Neural cell (in vitro differentiated cells): ENCODE data around the gene ARMC9. TPM values are rescaled to one million over a fixed set of nuclear protein-coding genes. Genes with fewer than 3 reads are reported as not detected.

ENCODE experiments used
- H2AFZ ChIP-seq: fragments of 200-600, 300-800 bp; sonication (generic), shearing (Covaris generic); 2 replicates; pipeline ENCODE4 v1.6.0; 2014; ENCODE audit warnings: low read depth, mild to moderate bottlenecking, antibody characterized with exemption, low read length, moderate library complexity
- H3F3A ChIP-seq: fragments of 200-600 bp; shearing (Covaris generic); 2 replicates; pipeline ENCODE4 v1.6.1; 2016; ENCODE audit warnings: mild to moderate bottlenecking, moderate library complexity, mixed read lengths, antibody characterized with exemption, low read length; ENCODE audit not compliant: insufficient read depth, poor library complexity, severe bottlenecking
- H3K27ac ChIP-seq: fragments of 200-600, 300-800 bp; sonication (generic), shearing (Covaris generic); 2 replicates; pipeline ENCODE4 v1.5.1; 2014; ENCODE audit warnings: mild to moderate bottlenecking, low read length, moderate library complexity
- H3K27me3 ChIP-seq: fragments of 300-800, 200-600 bp; sonication (generic), shearing (Covaris generic); 2 replicates; pipeline ENCODE4 v1.6.0; 2014; ENCODE audit warnings: mild to moderate bottlenecking, low read depth, low read length, moderate library complexity; ENCODE audit not compliant: insufficient read depth
- H3K36me3 ChIP-seq: fragments of 300-800, 200-600 bp; sonication (generic), shearing (Covaris generic); 2 replicates; pipeline ENCODE4 v1.5.1; 2014; ENCODE audit warnings: mild to moderate bottlenecking, antibody characterized with exemption, low read length, moderate library complexity; ENCODE audit not compliant: insufficient read depth
- H3K4me2 ChIP-seq: fragments of 300-800, 200-600 bp; sonication (generic), shearing (Covaris generic); 2 replicates; pipeline ENCODE4 v1.6.0; 2014; ENCODE audit warnings: mild to moderate bottlenecking, low read length
- H3K4me3 ChIP-seq: fragments of 300-800, 200-600 bp; sonication (generic), shearing (Covaris generic); 2 replicates; pipeline ENCODE4 v1.5.1; 2014; ENCODE audit warnings: mild to moderate bottlenecking, low read length, moderate library complexity
- H3K79me2 ChIP-seq: fragments of 200-600 bp; shearing (Covaris generic); replicated peaks from 2 replicates; pipeline ENCODE4 v1.6.0; 2014; ENCODE audit warnings: mild to moderate bottlenecking, low read length, moderate library complexity; ENCODE audit not compliant: insufficient read depth
- H3K9ac ChIP-seq: fragments of 300-800, 200-600 bp; sonication (generic), shearing (Covaris generic); 2 replicates; pipeline ENCODE4 v1.6.1; 2016; ENCODE audit warnings: mild to moderate bottlenecking, low read length, mixed read lengths
- H3K9me2 ChIP-seq: fragments of 200-600 bp; shearing (Covaris generic); 2 replicates; pipeline ENCODE4 v1.6.1; 2016; ENCODE audit warnings: mild to moderate bottlenecking, low read length, mixed read lengths; ENCODE audit not compliant: insufficient read depth
- H3K9me3 ChIP-seq: fragments of 200-600, 300-800 bp; sonication (generic), shearing (Covaris generic); 2 replicates; pipeline ENCODE4 v1.6.1; 2016; ENCODE audit warnings: mild to moderate bottlenecking, mixed run types, low read length, moderate library complexity, mixed read lengths
- H4K20me1 ChIP-seq: fragments of 200-600 bp; shearing (Covaris generic); 2 replicates; pipeline ENCODE4 v1.6.1; 2016; ENCODE audit warnings: mild to moderate bottlenecking, mixed run types; ENCODE audit not compliant: insufficient read depth
- CTCF ChIP-seq: fragments of 450-650 bp; IDR thresholded peaks from 2 replicates; pipeline ENCODE4 v1.5.1; 2014; ENCODE audit warnings: antibody characterized with exemption, mild to moderate bottlenecking, moderate library complexity; ENCODE audit not compliant: poor library complexity, severe bottlenecking
- EP300 ChIP-seq: fragments of 450-650 bp; conservative IDR thresholded peaks from 2 replicates; pipeline ENCODE4 v1.6.1; 2014; ENCODE audit warnings: antibody characterized with exemption, mild to moderate bottlenecking, moderate library complexity; ENCODE audit not compliant: poor library complexity, severe bottlenecking
- EZH2 ChIP-seq: fragments of 200-600, 300-800 bp; shearing (Covaris generic), sonication (generic); IDR thresholded peaks from 2 replicates; pipeline ENCODE4 v1.6.1; 2014; ENCODE audit warnings: antibody characterized with exemption, low read length, borderline replicate concordance, mild to moderate bottlenecking; ENCODE audit not compliant: insufficient read depth, poor library complexity, severe bottlenecking
- MXI1 ChIP-seq: fragments of 450-650 bp; conservative IDR thresholded peaks from 2 replicates; pipeline ENCODE4 v1.6.1; 2014; ENCODE audit warnings: antibody characterized with exemption, mild to moderate bottlenecking; ENCODE audit not compliant: poor library complexity, severe bottlenecking
- POLR2AphosphoS5 ChIP-seq: IDR thresholded peaks from 2 replicates; pipeline ENCODE4 v1.6.1; 2012
- RAD21 ChIP-seq: fragments of 450-650 bp; conservative IDR thresholded peaks from 2 replicates; pipeline ENCODE4 v1.6.1; 2014; ENCODE audit warnings: antibody characterized with exemption, mild to moderate bottlenecking, moderate library complexity
- REST ChIP-seq: IDR thresholded peaks from 2 replicates; pipeline ENCODE4 v1.6.1; 2012; ENCODE audit warnings: borderline replicate concordance
- SMC3 ChIP-seq: fragments of 450-650 bp; conservative IDR thresholded peaks from 2 replicates; pipeline ENCODE4 v1.6.1; 2014; ENCODE audit warnings: antibody characterized with exemption, mild to moderate bottlenecking, moderate library complexity; ENCODE audit not compliant: poor library complexity
- TAF1 ChIP-seq: IDR thresholded peaks from 2 replicates; pipeline ENCODE4 v1.6.1; 2012; ENCODE audit warnings: low read depth
- polyA plus RNA-seq: library from polyadenylated mRNA; depleted of rRNA; stranded (reverse); fragments of >200 nt; gene quantifications from 2 replicates; pipeline ENCODE4 v1.2.3, GENCODE V29; 2014

ARMC9 gene
- polyA plus RNA-seq, 1 donor from 2014 or later, result 13.9 TPM

- H3K79me2 ChIP-seq, result no peaks in the 10 kb centered on the region
- no peaks in the 10 kb centered on the region for H3K9me3 ChIP-seq
- TF ChIP-seq EZH2 (no peak), SMC3 (no peak), MXI1 (no peak), CTCF (no peak), RAD21 (no peak), EP300 (no peak), REST (no peak), POLR2AphosphoS5 (no peak), TAF1 (no peak)
- no peak overlapping the region for H3K4me3 ChIP-seq
- no peaks in the 10 kb centered on the region for H3F3A ChIP-seq
- no peak overlapping the region for H2AFZ ChIP-seq
- H3K4me2 ChIP-seq, result no peak overlapping the region
- no peaks in the 10 kb centered on the region for H4K20me1 ChIP-seq
- no peaks in the 10 kb centered on the region for H3K9me2 ChIP-seq
- H3K27me3 ChIP-seq, result no peaks in the 10 kb centered on the region
- H3K36me3 ChIP-seq, result no peaks in the 10 kb centered on the region
- H3K9ac ChIP-seq, result no peak overlapping the region
- H3K27ac ChIP-seq, result no peak overlapping the region
Observed at GRCh38 chr2:231186325-231186724, 12.1 kb upstream of the ARMC9 start.

- Histone ChIP-seq H3K9me3 (no peaks in the 10 kb centered on the region), H3K27ac (no peak overlapping the region), H4K20me1 (no peaks in the 10 kb centered on the region), H3K79me2 (no peaks in the 10 kb centered on the region), H3K9me2 (no peaks in the 10 kb centered on the region), H3K4me3 (no peak overlapping the region), H3K9ac (no peak overlapping the region), H3K27me3 (no peaks in the 10 kb centered on the region), H3K4me2 (no peak overlapping the region), H2AFZ (no peak overlapping the region), H3K36me3 (no peaks in the 10 kb centered on the region), H3F3A (no peaks in the 10 kb centered on the region)
- TF ChIP-seq EZH2 (no peak), MXI1 (no peak), TAF1 (no peak), EP300 (no peak), POLR2AphosphoS5 (no peak), CTCF (no peak), REST (no peak), SMC3 (no peak)
Observed at GRCh38 chr2:231187736-231188505, 10.5 kb upstream of the ARMC9 start.
